Heart right ventricle (tissue), 16 donors: ENCODE results near the gene AP2A1. TPM values are rescaled to one million over a fixed set of nuclear protein-coding genes. Genes with fewer than 3 reads are reported as not detected.

Source experiments
- ATAC-seq, 8 donors: fragments of 200-7000 bp; cut with Tn5 transposase; one replicate each; pipeline ENCODE4 v1.9.1; 2020; ENCODE audit warnings: mild to moderate bottlenecking in 8 of 8, moderate library complexity in 8 of 8, moderate number of reproducible peaks in 1 of 8
- DNase-seq, 2 donors: peaks; one replicate each; pipeline ENCODE4 v3.0.0-alpha.2; 2020
- H3K27ac ChIP-seq, 10 donors: fragments of 200-600 bp; sonication (generic) in 2 of 10; one replicate each; pipeline versions ENCODE4 v1.5.0 to v1.8.0; 2020 to 2022; ENCODE audit warnings: mild to moderate bottlenecking in 3 of 10
- H3K27me3 ChIP-seq, 7 donors: fragments of 200-600 bp; one replicate each; pipeline ENCODE4 v1.8.0; 2021 to 2022; ENCODE audit warnings: mild to moderate bottlenecking in 2 of 7
- H3K36me3 ChIP-seq, 9 donors: fragments of 200-600 bp; sonication (generic) in 1 of 9; one replicate each; pipeline versions ENCODE4 v1.5.0 to v1.8.0; 2020 to 2022; ENCODE audit warnings: mild to moderate bottlenecking in 2 of 9
- H3K4me1 ChIP-seq, 9 donors: fragments of 200-600 bp; sonication (generic) in 1 of 9; one replicate each; pipeline versions ENCODE4 v1.5.0 to v1.8.0; 2020 to 2022; ENCODE audit warnings: mild to moderate bottlenecking in 4 of 9
- H3K4me3 ChIP-seq, 10 donors: fragments of 200-600 bp; sonication (generic) in 2 of 10; one replicate each; pipeline versions ENCODE4 v1.5.0 to v1.8.0; 2020 to 2022; ENCODE audit warnings: mild to moderate bottlenecking in 7 of 10, moderate library complexity in 2 of 10
- H3K9me3 ChIP-seq, 11 donors: fragments of 200-600 bp in 10 of 11; sonication (generic) in 2 of 11; one replicate each; pipeline versions ENCODE4 v1.5.0 to v1.8.0; 2013 to 2022; ENCODE audit warnings: mild to moderate bottlenecking in 2 of 11, control low read depth in 1 of 11, moderate library complexity in 1 of 11
- WGBS, 2 donors: extraction: QIAGEN DNeasy Blood & Tissue Kit; methylation state at CpG; one replicate each; pipeline ENCODE4 v1.1.7; 2013; ENCODE audit warnings: inconsistent platforms in 1 of 2; 5-methylcytosine and 5-hydroxymethylcytosine counted together
- intact Hi-C, 10 donors: fragments of 100-400 bp; cut with DNase I; formaldehyde crosslinking; loops; one replicate each; pipeline versions ENCODE4 v1.11.1 to v1.14.2; 2022
- polyA plus RNA-seq, 2 donors: library from polyadenylated mRNA; stranded (reverse); fragments of 200-250 nt; gene quantifications; one replicate each; pipeline ENCODE4 v1.2.3, GENCODE V29; 2013
- total RNA-seq, 10 donors: library from RNA; stranded (reverse); fragmentation: NEBNext Ultra II Directional in 3 of 10; extraction: Animal tissue kit (Norgen Biotek cat#: 25700) in 3 of 10; gene quantifications; one replicate each; pipeline versions ENCODE4 v1.2.1 to v1.2.4, GENCODE V29; 2021 to 2023
- TF ChIP-seq, protein P1 (sequence below), 9 donors: fragments of 200-600 bp; sonication (generic) in 2 of 9; IDR thresholded peaks; one replicate each; pipeline versions ENCODE4 v1.5.0 to v1.8.0; 2021 to 2022; ENCODE audit warnings: antibody characterized with exemption in 9 of 9, mild to moderate bottlenecking in 5 of 9, moderate library complexity in 1 of 9
- donor health status: Arrhythmogenic right ventricular cardiomyopathy.
- donor health status: ischemic (EF 13 %, LVEDD 7.1; RV severe dilation, severe dysfunction).
- donor health status: healthy with polysubstance abuse.
- donor health status: DM: no; HTN: yes; CAD: no.
- donor health status: DM: no; HTN: no; CAD: no.
- donor health status: ischemic (EF 25% LVEDD 6.9; RV normal size, moderate dysfunction).
- donor health status: ischemic (EF 25% LVEDD 5.7; RV mildly dilated, moderate dysfunction).
- donor health status: healthy.
- donor health status: DM: yes; HTN: yes; CAD: no.
- donor health status: Ischemic cardiomyopathy.
- donor health status: ischemic (EF 35%, LVEDD 5.7; RV mildly dilated, moderate dysfunction).
- donor health status: nonischemic (EF 11% LVEDD 7.7; RV severe dilation, severe dysfunction).
- donor health status: DM: yes; HTN: yes; CAD: no.
- donor health status: PGD.
- donor health status: ischemic (EF 29% LVEDD 5.4; RV normal size, mild dysfunction).
- donor health status: nonischemic (EF 23%, LVEDD 6.1; RV moderate dilation, normal function).

AP2A1 gene
- total and polyA plus RNA-seq, 12 donors: 36.1 to 108 (median 62.6) TPM

DNA sequence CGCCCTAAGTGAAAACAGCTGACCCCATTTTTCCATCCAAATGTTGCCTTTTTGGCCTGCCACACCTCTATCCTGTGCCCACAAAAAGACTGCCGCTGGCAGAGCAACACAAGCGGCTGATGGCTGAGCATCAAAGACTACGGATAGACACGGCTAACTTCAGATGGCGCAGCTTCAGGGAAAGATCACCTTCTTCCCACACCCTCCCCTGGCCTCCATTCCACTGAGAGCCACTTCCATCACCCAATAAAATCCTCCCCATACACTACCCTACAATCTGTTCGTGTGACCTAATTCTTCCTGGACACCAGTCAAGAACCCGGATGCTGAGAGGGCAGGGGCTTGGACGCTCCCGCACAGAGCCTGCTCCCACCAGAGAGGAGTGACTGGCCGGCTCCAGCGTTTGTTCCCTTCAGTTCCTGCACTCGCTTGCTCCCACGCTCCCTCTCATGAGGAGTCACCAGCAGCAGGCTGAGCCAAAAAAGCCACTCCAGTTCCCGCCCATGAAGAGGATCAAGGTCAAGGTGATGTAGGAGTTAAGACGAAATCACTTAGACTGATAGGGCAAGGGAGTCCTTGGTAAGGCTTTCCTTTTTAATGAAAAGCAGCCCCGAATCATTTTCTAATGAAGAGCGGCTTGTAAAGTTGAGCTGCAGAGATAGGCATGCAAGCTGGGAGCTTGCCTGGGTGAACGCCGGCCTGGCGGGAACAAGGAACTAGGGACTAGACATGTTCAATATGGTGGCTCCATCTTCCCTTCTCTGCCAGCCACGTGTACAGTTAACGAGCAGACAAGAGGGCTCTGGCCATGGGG lies 39.4 kb upstream of the AP2A1 start:
- ATAC-seq (peak; percentile 79 to 94 (median 86)), DNase-seq (peak; percentile 49 to 65)
- H3K4me3 ChIP-seq: peak overlapping the region in 1 of 10 donors; percentile 6
- peak overlapping the region in 9 of 10 donors; percentile 17 to 77 (median 65) for H3K27ac ChIP-seq
- H3K27me3 ChIP-seq: no peaks in the 10 kb centered on the region
- H3K4me1 ChIP-seq: peaks cover 0 to 20% (median 13%) of the 10 kb centered on the region in 9 donors
- no peaks in the 10 kb centered on the region for H3K9me3 ChIP-seq
- peaks cover 0 to 6% (median 0%) of the 10 kb centered on the region in 9 donors for H3K36me3 ChIP-seq
- TF ChIP-seq, protein P1, sequence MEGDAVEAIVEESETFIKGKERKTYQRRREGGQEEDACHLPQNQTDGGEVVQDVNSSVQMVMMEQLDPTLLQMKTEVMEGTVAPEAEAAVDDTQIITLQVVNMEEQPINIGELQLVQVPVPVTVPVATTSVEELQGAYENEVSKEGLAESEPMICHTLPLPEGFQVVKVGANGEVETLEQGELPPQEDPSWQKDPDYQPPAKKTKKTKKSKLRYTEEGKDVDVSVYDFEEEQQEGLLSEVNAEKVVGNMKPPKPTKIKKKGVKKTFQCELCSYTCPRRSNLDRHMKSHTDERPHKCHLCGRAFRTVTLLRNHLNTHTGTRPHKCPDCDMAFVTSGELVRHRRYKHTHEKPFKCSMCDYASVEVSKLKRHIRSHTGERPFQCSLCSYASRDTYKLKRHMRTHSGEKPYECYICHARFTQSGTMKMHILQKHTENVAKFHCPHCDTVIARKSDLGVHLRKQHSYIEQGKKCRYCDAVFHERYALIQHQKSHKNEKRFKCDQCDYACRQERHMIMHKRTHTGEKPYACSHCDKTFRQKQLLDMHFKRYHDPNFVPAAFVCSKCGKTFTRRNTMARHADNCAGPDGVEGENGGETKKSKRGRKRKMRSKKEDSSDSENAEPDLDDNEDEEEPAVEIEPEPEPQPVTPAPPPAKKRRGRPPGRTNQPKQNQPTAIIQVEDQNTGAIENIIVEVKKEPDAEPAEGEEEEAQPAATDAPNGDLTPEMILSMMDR (IDR thresholded peaks at IDR 0.05): no peak
- WGBS, 2 donors: 58% methylated on average over 23 of the region's 23 CpGs
- intact Hi-C loops: no loop called here

DNA sequence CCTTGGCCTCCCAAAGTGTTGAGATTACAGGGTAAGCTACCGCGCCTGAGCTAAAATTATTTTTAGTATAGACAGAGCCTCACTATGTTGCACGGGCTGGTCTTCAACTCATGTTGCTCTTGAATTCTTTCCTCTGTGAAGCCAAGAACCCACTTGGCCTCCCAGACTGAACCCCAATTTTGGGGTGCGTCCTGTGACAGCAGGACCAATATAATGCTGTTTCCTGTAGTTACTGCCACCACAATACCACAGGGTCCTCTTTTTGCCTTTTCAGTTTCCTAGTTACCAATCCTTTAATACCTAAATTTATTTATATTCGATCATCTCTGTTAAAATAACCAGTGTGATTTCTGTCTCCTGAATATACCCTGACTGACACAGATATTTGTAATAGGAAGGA lies 36.6 kb upstream of the AP2A1 start:
- H3K36me3 ChIP-seq: no peaks in the 10 kb centered on the region
- TF ChIP-seq, protein P1 (IDR thresholded peaks at IDR 0.05): no peak
- ATAC-seq: no peak
- no peak for DNase-seq
- no peak overlapping the region for H3K27ac ChIP-seq
- no peak overlapping the region for H3K4me3 ChIP-seq
- no peaks in the 10 kb centered on the region for H3K9me3 ChIP-seq
- intact Hi-C loops: no loop called here
- H3K27me3 ChIP-seq: no peaks in the 10 kb centered on the region
- peaks cover 0 to 20% (median 13%) of the 10 kb centered on the region in 9 donors for H3K4me1 ChIP-seq
- 81 to 86% methylated on average over 5 of the region's 5 CpGs for WGBS, 2 donors

DNA sequence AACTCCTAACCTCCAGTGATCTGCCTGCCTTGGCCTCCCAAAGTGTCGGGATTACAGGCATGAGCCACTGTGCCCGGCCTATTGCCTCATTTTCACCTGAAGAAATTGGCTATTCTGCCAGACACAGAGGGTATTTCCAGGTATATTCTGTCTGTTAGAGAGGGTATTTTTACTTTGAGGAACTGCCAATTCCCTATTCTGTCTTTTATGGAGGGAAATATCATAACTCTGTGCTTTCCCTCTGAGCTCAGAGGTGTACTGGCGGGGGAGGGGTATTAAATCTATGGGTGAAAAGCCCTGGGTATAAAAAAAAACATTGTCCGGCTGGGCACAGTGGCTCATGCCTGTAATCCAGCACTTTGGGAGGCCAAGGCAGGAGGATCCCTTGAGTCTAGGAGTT lies 28.5 kb upstream of the AP2A1 start:
- Histone ChIP-seq H3K36me3 (no peaks in the 10 kb centered on the region), H3K27me3 (no peaks in the 10 kb centered on the region), H3K4me3 (no peak overlapping the region), H3K27ac (no peak overlapping the region), H3K4me1 (no peaks in the 10 kb centered on the region), H3K9me3 (no peaks in the 10 kb centered on the region)
- intact Hi-C loops: no loop called here
- TF ChIP-seq, protein P1 (IDR thresholded peaks at IDR 0.05): no peak
- 88 to 89% methylated on average over 4 of the region's 4 CpGs for WGBS, 2 donors
- no peak for DNase-seq
- no peak for ATAC-seq

DNA sequence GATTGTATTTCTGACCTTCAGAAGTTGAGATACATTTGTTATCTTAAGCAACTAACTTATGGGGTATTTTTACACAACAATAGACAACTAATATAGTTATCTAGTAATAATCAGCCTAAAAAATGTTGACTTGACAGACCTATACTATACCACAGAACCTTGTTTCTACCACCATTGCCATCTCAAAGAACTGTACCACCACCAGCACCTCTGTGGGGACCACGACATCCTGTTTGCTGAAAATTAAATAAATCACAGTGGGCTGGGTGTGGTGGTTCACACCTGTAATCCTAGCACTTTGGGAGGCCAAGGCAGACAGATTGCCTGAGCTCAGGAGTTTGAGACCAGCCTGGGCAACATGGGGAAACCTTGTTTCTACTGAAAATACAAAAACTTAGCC lies 27.7 kb upstream of the AP2A1 start:
- Histone ChIP-seq H3K9me3 (no peaks in the 10 kb centered on the region), H3K27ac (no peak overlapping the region), H3K4me3 (no peak overlapping the region), H3K4me1 (no peaks in the 10 kb centered on the region), H3K36me3 (no peaks in the 10 kb centered on the region), H3K27me3 (no peaks in the 10 kb centered on the region)
- DNase-seq (no peak), ATAC-seq (no peak)
- intact Hi-C loops: no loop called here
- 81 to 91% methylated on average over 1 of the region's 1 CpG for WGBS, 2 donors
- TF ChIP-seq, protein P1 (IDR thresholded peaks at IDR 0.05): no peak
